HepG2 (cell line): ENCODE results near the gene KPNA4. TPM values are rescaled to one million over a fixed set of nuclear protein-coding genes. Genes with fewer than 3 reads are reported as not detected.

Experiments used
- CBX1 ChIP-seq: IDR thresholded peaks from one replicate; pipeline ENCODE4 v1.6.1; 2016; ENCODE audit warnings: antibody characterized with exemption, low read depth
- FOXM1 ChIP-seq: sonication (generic); formaldehyde crosslinking; IDR thresholded peaks from 2 replicates; pipeline ENCODE4 v1.5.0; 2020; ENCODE audit warnings: missing genetic modification reagents
- GZF1 ChIP-seq: sonication (generic); formaldehyde crosslinking; IDR thresholded peaks from 2 replicates; pipeline ENCODE4 v1.5.1; 2020; ENCODE audit warnings: mild to moderate bottlenecking, missing genetic modification reagents
- HDAC6 ChIP-seq: fragments of 200-600 bp; sonication (generic); IDR thresholded peaks from 2 replicates; pipeline ENCODE4 v1.7.0; 2017; ENCODE audit warnings: mild to moderate bottlenecking, antibody characterized with exemption, low read length, low read depth
- HOXA5 ChIP-seq: sonication (generic); formaldehyde crosslinking; IDR thresholded peaks from 2 replicates; pipeline ENCODE4 v1.4.0; 2020; ENCODE audit warnings: missing genetic modification reagents
- IKZF4 ChIP-seq: sonication (generic); formaldehyde crosslinking; IDR thresholded peaks from 2 replicates; pipeline ENCODE4 v1.5.1; 2020; ENCODE audit warnings: borderline replicate concordance, mild to moderate bottlenecking, low read depth, missing genetic modification reagents; ENCODE audit errors: not compliant biosample characterization
- NR2F2 ChIP-seq: IDR thresholded peaks from 2 replicates; pipeline ENCODE4 v1.6.1; 2012; ENCODE audit warnings: low read depth, inconsistent platforms, borderline replicate concordance
- SMAD1 ChIP-seq: sonication (generic); formaldehyde crosslinking; IDR thresholded peaks from 2 replicates; pipeline ENCODE4 v1.4.0; 2020; ENCODE audit warnings: missing genetic modification reagents, low read depth, mild to moderate bottlenecking, borderline replicate concordance
- TSC22D2 ChIP-seq: sonication (generic); formaldehyde crosslinking; IDR thresholded peaks from 2 replicates; pipeline ENCODE4 v1.5.1; 2020; ENCODE audit warnings: missing genetic modification reagents, mild to moderate bottlenecking, borderline replicate concordance
- ZNF451 ChIP-seq: sonication (generic); formaldehyde crosslinking; IDR thresholded peaks from 2 replicates; pipeline ENCODE4 v1.5.0; 2020; ENCODE audit warnings: mild to moderate bottlenecking, missing genetic modification reagents
- ZNF550 ChIP-seq: sonication (generic); formaldehyde crosslinking; IDR thresholded peaks from 2 replicates; pipeline ENCODE4 v1.4.0; 2020; ENCODE audit warnings: mild to moderate bottlenecking, missing genetic modification reagents, borderline replicate concordance
- ZNF713 ChIP-seq: sonication (generic); formaldehyde crosslinking; IDR thresholded peaks from 2 replicates; pipeline ENCODE4 v1.4.0; 2020; ENCODE audit warnings: mild to moderate bottlenecking, missing genetic modification reagents
- ZNF772 ChIP-seq: sonication (generic); formaldehyde crosslinking; IDR thresholded peaks from 2 replicates; pipeline ENCODE4 v1.5.0; 2020; ENCODE audit warnings: mild to moderate bottlenecking, missing genetic modification reagents
- ZNF777 ChIP-seq: sonication (generic); formaldehyde crosslinking; IDR thresholded peaks from 2 replicates; pipeline ENCODE4 v1.4.0; 2020; ENCODE audit warnings: missing genetic modification reagents
- polyA plus RNA-seq, 8 experiments: library from polyadenylated mRNA; depleted of rRNA in 3 of 8; stranded (reverse) in 7 of 8; unstranded in 1 of 8; fragments of >200 nt; fragmentation: Illumina TruSeq in 4 of 8; extraction: Trizol in 4 of 8; gene quantifications; 2 replicates each; pipeline versions ENCODE4 v1.2.1 to v1.2.3, GENCODE V29; 2011 to 2016; ENCODE audit warnings: low read depth in 4 of 8, missing spikeins in 1 of 8, mixed read lengths in 1 of 8; ENCODE audit not compliant: insufficient read depth in 1 of 8
- total RNA-seq, 5 experiments: library from RNA; depleted of rRNA; stranded (reverse); fragments of >200 nt; fragmentation: Illumina TruSeq; extraction: Trizol; gene quantifications; 2 replicates each; pipeline ENCODE4 v1.2.3, GENCODE V29; 2016; ENCODE audit warnings: low read depth in 1 of 5
- TF ChIP-seq, protein P1 (sequence below): sonication (generic); formaldehyde crosslinking; IDR thresholded peaks from 2 replicates; pipeline ENCODE4 v1.5.1; 2020; ENCODE audit warnings: mild to moderate bottlenecking, missing genetic modification reagents, moderate library complexity
- TF ChIP-seq, protein P2 (sequence below): sonication (generic); formaldehyde crosslinking; IDR thresholded peaks from 2 replicates; pipeline ENCODE4 v1.5.1; 2020; ENCODE audit warnings: missing genetic modification reagents, mild to moderate bottlenecking, borderline replicate concordance
- TF ChIP-seq, protein P3 (sequence below): fragments of 450-650 bp; IDR thresholded peaks from 2 replicates; pipeline ENCODE4 v1.6.1; 2017
- TF ChIP-seq, protein P4 (sequence below): sonication (generic); formaldehyde crosslinking; IDR thresholded peaks from 2 replicates; pipeline ENCODE4 v1.5.0; 2020; ENCODE audit warnings: missing genetic modification reagents
- TF ChIP-seq, protein P5 (sequence below): sonication (generic); formaldehyde crosslinking; IDR thresholded peaks from 2 replicates; pipeline ENCODE4 v1.4.0; 2020; ENCODE audit warnings: mild to moderate bottlenecking, missing genetic modification reagents

KPNA4 gene
- total and polyA plus RNA-seq, 2 of the 13 experiments (the other 11 are each of a cell fraction or from before 2014, with no cell fraction given): 9.9 to 27.9 TPM

DNA sequence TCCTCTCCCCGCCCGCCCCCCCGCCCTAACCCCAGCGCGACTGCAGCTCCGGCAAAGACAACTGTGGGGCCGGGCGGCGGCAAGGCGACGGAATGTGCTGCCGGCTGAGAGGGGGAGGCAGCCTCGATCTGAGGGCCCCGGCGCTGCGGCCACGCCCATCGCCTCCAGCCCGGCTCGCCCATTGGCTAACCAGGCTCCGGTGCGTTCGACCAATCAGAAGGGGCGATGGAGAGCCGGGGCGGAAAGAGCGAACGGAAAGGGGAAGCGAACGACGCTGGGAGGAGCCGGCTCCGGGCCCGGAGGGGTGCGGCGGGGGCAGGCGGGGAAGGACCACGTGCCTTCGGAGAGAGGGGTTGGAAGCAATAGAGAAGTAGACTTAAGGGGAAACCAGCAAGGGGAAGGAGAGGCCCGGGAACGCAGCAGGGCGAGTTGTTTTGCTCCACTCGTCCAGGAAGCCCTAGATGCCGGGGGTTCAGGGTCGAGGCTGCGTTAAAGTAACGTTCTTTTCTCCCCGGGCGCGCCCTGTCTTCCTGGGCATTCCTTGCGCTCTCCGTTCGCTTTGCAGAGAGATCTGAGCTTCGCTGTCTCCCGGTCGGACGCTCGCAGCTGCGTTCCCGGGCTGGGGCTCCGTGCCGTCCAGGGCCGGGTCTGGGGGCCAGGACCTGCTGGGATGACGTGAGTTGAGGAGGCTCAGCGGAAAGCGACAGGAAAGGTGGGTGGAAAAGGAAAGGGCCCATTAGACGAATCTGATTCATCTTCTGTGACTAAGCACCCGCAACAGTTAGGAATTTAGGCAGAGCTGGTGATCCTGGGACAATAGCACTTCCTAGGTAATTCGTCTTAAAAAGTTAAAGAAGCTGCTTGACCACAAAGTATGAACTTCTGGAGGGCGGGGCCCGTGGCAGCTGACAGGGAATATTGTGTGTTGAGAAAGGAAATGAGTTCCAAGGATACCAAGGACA, at the start of gene KPNA4 (continued):
- TF ChIP-seq, protein P1, sequence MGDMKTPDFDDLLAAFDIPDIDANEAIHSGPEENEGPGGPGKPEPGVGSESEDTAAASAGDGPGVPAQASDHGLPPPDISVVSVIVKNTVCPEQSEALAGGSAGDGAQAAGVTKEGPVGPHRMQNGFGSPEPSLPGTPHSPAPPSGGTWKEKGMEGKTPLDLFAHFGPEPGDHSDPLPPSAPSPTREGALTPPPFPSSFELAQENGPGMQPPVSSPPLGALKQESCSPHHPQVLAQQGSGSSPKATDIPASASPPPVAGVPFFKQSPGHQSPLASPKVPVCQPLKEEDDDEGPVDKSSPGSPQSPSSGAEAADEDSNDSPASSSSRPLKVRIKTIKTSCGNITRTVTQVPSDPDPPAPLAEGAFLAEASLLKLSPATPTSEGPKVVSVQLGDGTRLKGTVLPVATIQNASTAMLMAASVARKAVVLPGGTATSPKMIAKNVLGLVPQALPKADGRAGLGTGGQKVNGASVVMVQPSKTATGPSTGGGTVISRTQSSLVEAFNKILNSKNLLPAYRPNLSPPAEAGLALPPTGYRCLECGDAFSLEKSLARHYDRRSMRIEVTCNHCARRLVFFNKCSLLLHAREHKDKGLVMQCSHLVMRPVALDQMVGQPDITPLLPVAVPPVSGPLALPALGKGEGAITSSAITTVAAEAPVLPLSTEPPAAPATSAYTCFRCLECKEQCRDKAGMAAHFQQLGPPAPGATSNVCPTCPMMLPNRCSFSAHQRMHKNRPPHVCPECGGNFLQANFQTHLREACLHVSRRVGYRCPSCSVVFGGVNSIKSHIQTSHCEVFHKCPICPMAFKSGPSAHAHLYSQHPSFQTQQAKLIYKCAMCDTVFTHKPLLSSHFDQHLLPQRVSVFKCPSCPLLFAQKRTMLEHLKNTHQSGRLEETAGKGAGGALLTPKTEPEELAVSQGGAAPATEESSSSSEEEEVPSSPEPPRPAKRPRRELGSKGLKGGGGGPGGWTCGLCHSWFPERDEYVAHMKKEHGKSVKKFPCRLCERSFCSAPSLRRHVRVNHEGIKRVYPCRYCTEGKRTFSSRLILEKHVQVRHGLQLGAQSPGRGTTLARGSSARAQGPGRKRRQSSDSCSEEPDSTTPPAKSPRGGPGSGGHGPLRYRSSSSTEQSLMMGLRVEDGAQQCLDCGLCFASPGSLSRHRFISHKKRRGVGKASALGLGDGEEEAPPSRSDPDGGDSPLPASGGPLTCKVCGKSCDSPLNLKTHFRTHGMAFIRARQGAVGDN: peak; percentile 95
- no peak for TF ChIP-seq HDAC6
- no peak for TF ChIP-seq HOXA5 (CRISPR knock-in tag)
- TF ChIP-seq NR2F2: 0 out of 2 replicates have a peak, but pooled peaks have one; percentile 12
- TF ChIP-seq IKZF4 (CRISPR knock-in tag): no peak
- 0 out of 2 replicates have a peak, but pooled peaks have one; percentile 74 for TF ChIP-seq ZNF772 (CRISPR knock-in tag)
- TF ChIP-seq GZF1 (CRISPR knock-in tag): no peak
- no peak for TF ChIP-seq ZNF713 (CRISPR knock-in tag)
- no peak for TF ChIP-seq SMAD1 (CRISPR knock-in tag)
- TF ChIP-seq FOXM1 (CRISPR knock-in tag): no peak
- TF ChIP-seq, protein P2, sequence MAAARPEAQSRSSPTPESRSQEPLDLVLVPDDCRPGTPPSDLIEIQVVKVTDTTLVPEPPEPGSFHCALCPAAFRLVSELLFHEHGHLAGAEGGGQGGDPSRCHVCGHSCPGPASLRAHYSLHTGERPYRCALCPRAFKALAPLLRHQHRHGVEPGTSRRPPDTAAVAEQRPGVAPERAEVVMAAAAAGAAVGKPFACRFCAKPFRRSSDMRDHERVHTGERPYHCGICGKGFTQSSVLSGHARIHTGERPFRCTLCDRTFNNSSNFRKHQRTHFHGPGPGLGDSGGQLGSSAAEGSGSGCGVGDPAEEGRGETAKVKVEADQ (CRISPR knock-in tag): peak; percentile 91
- TF ChIP-seq, protein P3, sequence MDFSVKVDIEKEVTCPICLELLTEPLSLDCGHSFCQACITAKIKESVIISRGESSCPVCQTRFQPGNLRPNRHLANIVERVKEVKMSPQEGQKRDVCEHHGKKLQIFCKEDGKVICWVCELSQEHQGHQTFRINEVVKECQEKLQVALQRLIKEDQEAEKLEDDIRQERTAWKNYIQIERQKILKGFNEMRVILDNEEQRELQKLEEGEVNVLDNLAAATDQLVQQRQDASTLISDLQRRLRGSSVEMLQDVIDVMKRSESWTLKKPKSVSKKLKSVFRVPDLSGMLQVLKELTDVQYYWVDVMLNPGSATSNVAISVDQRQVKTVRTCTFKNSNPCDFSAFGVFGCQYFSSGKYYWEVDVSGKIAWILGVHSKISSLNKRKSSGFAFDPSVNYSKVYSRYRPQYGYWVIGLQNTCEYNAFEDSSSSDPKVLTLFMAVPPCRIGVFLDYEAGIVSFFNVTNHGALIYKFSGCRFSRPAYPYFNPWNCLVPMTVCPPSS: no peak
- TF ChIP-seq, protein P4, sequence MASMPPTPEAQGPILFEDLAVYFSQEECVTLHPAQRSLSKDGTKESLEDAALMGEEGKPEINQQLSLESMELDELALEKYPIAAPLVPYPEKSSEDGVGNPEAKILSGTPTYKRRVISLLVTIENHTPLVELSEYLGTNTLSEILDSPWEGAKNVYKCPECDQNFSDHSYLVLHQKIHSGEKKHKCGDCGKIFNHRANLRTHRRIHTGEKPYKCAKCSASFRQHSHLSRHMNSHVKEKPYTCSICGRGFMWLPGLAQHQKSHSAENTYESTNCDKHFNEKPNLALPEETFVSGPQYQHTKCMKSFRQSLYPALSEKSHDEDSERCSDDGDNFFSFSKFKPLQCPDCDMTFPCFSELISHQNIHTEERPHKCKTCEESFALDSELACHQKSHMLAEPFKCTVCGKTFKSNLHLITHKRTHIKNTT (CRISPR knock-in tag): no peak
- TF ChIP-seq TSC22D2 (CRISPR knock-in tag): no peak
- no peak for TF ChIP-seq ZNF550
- peak; percentile 89 for TF ChIP-seq ZNF777 (CRISPR knock-in tag)
- no peak for TF ChIP-seq CBX1
- TF ChIP-seq ZNF451 (CRISPR knock-in tag): no peak; the same call in 1 of the 2 replicates
- TF ChIP-seq, protein P5, sequence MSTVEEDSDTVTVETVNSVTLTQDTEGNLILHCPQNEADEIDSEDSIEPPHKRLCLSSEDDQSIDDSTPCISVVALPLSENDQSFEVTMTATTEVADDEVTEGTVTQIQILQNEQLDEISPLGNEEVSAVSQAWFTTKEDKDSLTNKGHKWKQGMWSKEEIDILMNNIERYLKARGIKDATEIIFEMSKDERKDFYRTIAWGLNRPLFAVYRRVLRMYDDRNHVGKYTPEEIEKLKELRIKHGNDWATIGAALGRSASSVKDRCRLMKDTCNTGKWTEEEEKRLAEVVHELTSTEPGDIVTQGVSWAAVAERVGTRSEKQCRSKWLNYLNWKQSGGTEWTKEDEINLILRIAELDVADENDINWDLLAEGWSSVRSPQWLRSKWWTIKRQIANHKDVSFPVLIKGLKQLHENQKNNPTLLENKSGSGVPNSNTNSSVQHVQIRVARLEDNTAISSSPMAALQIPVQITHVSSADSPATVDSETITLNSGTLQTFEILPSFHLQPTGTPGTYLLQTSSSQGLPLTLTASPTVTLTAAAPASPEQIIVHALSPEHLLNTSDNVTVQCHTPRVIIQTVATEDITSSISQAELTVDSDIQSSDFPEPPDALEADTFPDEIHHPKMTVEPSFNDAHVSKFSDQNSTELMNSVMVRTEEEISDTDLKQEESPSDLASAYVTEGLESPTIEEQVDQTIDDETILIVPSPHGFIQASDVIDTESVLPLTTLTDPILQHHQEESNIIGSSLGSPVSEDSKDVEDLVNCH (CRISPR knock-in tag): 0 out of 2 replicates have a peak, but pooled peaks have one; percentile 67
